HL-60 (cell line): Measurements from ENCODE around the gene TDRD9.

Source experiments
- DNase-seq, 2 experiments: peaks; one replicate each; pipeline ENCODE4 v3.0.0-alpha.2; 2010 to 2020; ENCODE audit warnings: low read depth in 1 of 2, low spot score in 1 of 2
- H3K27ac ChIP-seq: fragments of 250-450 bp; sonication (Bioruptor Pico); replicated peaks from 2 replicates; pipeline ENCODE4 v1.5.1; 2020; ENCODE audit warnings: mild to moderate bottlenecking, moderate library complexity
- H3K27me3 ChIP-seq: fragments of 250-450 bp; sonication (Bioruptor Pico); 2 replicates; pipeline ENCODE4 v1.5.1; 2021; ENCODE audit warnings: mild to moderate bottlenecking, moderate library complexity; ENCODE audit not compliant: insufficient read depth, poor library complexity, severe bottlenecking
- H3K4me3 ChIP-seq: replicated peaks from 2 replicates; pipeline ENCODE4 v1.5.1; 2011; ENCODE audit warnings: mild to moderate bottlenecking, control low read depth, low read length; ENCODE audit not compliant: insufficient read depth
- GABPA ChIP-seq: IDR thresholded peaks from 2 replicates; pipeline ENCODE4 v1.6.1; 2012; ENCODE audit warnings: low read depth
- POLR2AphosphoS5 ChIP-seq: IDR thresholded peaks from 2 replicates; pipeline ENCODE4 v1.6.1; 2012; ENCODE audit warnings: low read depth
- SPI1 ChIP-seq: IDR thresholded peaks from 2 replicates; pipeline ENCODE4 v1.6.1; 2012; ENCODE audit warnings: low read depth, mild to moderate bottlenecking, borderline replicate concordance
- TF ChIP-seq, protein P1 (sequence below): IDR thresholded peaks from 2 replicates; pipeline ENCODE4 v1.6.1; 2012; ENCODE audit warnings: low read depth; ENCODE audit not compliant: insufficient replicate concordance
- TF ChIP-seq, protein P2 (sequence below): IDR thresholded peaks from one replicate; pipeline ENCODE4 v1.5.1; 2011; ENCODE audit warnings: low read length, control low read depth, inconsistent platforms; ENCODE audit not compliant: insufficient read depth

The TDRD9 gene

DNA sequence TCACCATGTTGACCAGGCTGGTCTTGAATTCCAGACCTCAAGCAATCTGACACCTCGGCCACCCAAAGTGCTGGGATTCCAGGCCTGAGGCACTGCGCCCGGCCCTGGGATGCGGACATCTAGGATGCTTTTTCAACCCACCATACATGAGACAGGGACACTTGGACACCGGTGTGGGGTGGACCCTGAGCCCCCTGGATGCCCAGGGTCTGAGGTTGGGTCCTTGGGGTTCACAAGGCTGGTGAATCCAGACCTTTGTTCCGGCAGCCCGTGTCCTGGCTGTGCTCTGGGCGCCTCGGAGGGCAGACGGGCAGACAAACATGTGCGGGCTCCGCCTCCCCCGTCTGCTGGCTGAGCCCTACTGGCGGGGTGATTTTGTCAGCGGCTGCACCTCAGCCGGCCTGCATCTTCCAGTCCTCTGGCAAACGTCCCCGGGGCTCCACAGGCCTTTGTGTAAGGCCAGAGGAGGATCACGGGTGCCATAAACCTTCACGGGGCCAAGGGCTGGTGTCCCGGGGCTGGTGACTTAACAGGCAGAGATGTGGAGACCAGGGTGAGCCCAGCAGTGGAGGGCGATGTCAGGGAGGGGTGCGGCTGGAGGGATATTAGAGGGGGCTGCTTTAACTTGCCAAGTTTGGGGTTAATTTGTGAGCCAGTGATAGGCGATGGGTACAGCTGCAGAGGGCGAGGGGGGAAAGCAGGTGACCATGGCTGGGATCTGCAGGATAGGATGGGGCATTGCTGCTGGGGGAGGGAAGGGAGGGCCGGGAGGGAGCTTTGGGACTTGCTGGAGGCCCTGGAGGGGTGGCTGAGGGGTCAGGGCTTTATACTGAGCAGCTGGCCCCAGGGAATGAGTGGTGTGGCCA is 163.0 kb downstream of the TDRD9 start:
- Histone ChIP-seq H3K4me3 (no peak overlapping the region), H3K27ac (no peak overlapping the region), H3K27me3 (no peaks in the 10 kb centered on the region)
- DNase-seq: no peak
- TF ChIP-seq GABPA (no peak), POLR2AphosphoS5 (no peak), SPI1 (no peak)
- TF ChIP-seq, protein P1, sequence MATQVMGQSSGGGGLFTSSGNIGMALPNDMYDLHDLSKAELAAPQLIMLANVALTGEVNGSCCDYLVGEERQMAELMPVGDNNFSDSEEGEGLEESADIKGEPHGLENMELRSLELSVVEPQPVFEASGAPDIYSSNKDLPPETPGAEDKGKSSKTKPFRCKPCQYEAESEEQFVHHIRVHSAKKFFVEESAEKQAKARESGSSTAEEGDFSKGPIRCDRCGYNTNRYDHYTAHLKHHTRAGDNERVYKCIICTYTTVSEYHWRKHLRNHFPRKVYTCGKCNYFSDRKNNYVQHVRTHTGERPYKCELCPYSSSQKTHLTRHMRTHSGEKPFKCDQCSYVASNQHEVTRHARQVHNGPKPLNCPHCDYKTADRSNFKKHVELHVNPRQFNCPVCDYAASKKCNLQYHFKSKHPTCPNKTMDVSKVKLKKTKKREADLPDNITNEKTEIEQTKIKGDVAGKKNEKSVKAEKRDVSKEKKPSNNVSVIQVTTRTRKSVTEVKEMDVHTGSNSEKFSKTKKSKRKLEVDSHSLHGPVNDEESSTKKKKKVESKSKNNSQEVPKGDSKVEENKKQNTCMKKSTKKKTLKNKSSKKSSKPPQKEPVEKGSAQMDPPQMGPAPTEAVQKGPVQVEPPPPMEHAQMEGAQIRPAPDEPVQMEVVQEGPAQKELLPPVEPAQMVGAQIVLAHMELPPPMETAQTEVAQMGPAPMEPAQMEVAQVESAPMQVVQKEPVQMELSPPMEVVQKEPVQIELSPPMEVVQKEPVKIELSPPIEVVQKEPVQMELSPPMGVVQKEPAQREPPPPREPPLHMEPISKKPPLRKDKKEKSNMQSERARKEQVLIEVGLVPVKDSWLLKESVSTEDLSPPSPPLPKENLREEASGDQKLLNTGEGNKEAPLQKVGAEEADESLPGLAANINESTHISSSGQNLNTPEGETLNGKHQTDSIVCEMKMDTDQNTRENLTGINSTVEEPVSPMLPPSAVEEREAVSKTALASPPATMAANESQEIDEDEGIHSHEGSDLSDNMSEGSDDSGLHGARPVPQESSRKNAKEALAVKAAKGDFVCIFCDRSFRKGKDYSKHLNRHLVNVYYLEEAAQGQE: no peak
- TF ChIP-seq, protein P2, sequence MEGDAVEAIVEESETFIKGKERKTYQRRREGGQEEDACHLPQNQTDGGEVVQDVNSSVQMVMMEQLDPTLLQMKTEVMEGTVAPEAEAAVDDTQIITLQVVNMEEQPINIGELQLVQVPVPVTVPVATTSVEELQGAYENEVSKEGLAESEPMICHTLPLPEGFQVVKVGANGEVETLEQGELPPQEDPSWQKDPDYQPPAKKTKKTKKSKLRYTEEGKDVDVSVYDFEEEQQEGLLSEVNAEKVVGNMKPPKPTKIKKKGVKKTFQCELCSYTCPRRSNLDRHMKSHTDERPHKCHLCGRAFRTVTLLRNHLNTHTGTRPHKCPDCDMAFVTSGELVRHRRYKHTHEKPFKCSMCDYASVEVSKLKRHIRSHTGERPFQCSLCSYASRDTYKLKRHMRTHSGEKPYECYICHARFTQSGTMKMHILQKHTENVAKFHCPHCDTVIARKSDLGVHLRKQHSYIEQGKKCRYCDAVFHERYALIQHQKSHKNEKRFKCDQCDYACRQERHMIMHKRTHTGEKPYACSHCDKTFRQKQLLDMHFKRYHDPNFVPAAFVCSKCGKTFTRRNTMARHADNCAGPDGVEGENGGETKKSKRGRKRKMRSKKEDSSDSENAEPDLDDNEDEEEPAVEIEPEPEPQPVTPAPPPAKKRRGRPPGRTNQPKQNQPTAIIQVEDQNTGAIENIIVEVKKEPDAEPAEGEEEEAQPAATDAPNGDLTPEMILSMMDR: no peak

DNA sequence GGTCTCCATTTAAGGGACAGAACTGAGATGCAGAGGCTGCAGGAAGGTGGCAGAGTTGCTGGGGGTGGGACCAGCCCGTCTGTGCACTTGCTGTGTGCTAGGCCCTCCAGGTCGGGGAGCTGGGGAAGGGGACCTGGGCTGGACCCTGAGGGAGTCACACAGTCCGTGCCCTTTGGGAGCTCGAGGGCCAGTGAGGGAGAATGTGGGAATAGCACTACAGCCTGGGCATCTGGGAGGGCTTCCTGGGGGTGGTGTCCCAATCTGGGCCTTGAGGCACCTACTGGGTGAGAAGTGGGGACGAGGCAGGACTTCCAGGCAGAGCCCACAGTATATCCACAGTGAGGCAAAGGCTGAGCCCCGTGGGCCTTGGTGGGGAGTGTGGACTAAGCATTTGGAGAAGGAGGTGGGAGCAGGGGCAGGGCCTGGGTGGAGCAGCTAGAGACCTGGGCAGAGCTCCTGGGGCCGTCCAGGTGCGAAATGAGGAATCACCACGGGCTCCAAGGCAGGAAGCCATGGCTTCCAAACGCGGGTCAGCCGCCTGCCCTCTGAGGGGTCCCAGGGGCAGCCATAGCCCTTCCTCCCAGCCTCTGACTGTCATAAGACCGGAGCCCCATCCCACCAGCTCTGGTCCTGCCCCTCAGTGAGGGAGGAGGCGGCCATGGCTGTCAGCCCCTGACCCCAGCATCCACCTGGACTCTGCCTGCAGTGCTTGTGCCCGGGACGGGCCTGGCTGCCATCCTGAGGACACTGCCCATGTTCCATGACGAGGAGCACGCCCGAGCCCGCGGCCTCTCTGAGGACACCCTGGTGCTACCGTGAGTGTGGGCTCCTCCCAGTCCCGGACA is 163.9 kb downstream of the TDRD9 start:
- Histone ChIP-seq H3K4me3 (no peak overlapping the region), H3K27ac (no peak overlapping the region), H3K27me3 (no peaks in the 10 kb centered on the region)
- DNase-seq: no peak
- TF ChIP-seq GABPA: no peak
- TF ChIP-seq, protein P2: no peak
- TF ChIP-seq, protein P1: no peak
- TF ChIP-seq POLR2AphosphoS5: no peak
- no peak for TF ChIP-seq SPI1

DNA sequence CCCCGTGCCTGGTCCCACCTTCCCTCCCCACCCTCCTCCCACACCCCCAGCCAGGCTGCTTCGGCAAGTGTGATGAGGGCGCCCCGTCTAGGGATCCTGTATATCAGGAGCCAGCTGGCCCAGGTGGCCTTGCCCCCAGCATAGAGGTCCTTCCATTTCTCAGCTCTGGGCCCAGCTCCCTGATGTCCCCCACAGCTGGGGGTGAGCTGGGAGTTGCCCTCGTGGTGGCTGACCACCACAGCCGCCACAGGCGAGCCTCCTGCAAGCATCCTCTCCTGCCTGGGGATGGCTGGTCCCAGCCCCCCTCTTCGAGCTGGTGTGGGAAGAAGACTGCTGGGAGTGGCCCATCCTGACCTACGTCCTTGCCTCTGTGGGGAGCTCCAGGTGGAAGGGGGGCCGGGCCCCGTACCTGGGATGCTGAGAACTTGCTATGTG is 164.7 kb downstream of the TDRD9 start:
- H3K4me3 ChIP-seq: no peak overlapping the region
- H3K27ac ChIP-seq: no peak overlapping the region
- no peak for TF ChIP-seq SPI1
- TF ChIP-seq, protein P1: no peak
- TF ChIP-seq GABPA: no peak
- TF ChIP-seq, protein P2: no peak
- no peak for TF ChIP-seq POLR2AphosphoS5
- DNase-seq: no peak
- no peaks in the 10 kb centered on the region for H3K27me3 ChIP-seq
